ENCODE results near the gene LNX2.

- TF ChIP-seq ZNF274 (IDR thresholded peaks at IDR 0.05; ENCODE audit: low read depth, low read length) (no peak), SUZ12 (IDR thresholded peaks at IDR 0.05; ENCODE audit: extremely low read depth, insufficient read depth, insufficient read length) (no peak), YY1 (IDR thresholded peaks at IDR 0.05; ENCODE audit: insufficient read depth, insufficient read length) (no peak)
Observed at GRCh38 chr13:27549406-27549981, 70.8 kb downstream of the LNX2 start.
